B cell (primary cell): Measurements from ENCODE around the gene CD74. TPM values are rescaled to one million over a fixed set of nuclear protein-coding genes. Genes with fewer than 3 reads are reported as not detected.

Experiments used
- ATAC-seq: fragments of 200-7000 bp; cut with Tn5 transposase; one replicate; pipeline ENCODE4 v1.10.0; 2021; ENCODE audit warnings: low read depth, mild to moderate bottlenecking, moderate number of reproducible peaks, moderate library complexity
- CTCF ChIA-PET: fragments of 350-600 bp; sonication (Branson Sonifier 250); formaldehyde crosslinking; loops from one replicate; lab custom pipeline; 2021; ENCODE audit warnings: antibody characterized with exemption, inconsistent platforms; lab: Charles Lee
- POLR2A ChIA-PET: fragments of 350-600 bp; sonication (Branson Sonifier 250); formaldehyde crosslinking; loops from one replicate; lab custom pipeline; 2021; ENCODE audit warnings: antibody characterized with exemption; lab: Charles Lee
- DNase-seq: peaks from one replicate; pipeline ENCODE4 v3.0.0; 2013
- H2AFZ ChIP-seq: 2 replicates; pipeline ENCODE4 v1.6.1; 2012; ENCODE audit warnings: mild to moderate bottlenecking, low read depth, low read length; ENCODE audit not compliant: insufficient read depth, poor library complexity, severe bottlenecking
- H3K27ac ChIP-seq, 2 donors: 1 replicate in 1 of 2; 2 replicates in 1 of 2; pipeline ENCODE4 v1.5.1; 2012 to 2013; ENCODE audit warnings: low read length in 2 of 2, mild to moderate bottlenecking in 2 of 2, moderate library complexity in 1 of 2
- H3K27me3 ChIP-seq, 4 experiments: fragments of 200-600 bp in 1 of 4; sonication (generic) in 1 of 4; replicated peaks in 1 of 4; 1 replicate in 2 of 4; 2 replicates in 2 of 4; pipeline versions ENCODE4 v1.6.1 to v1.7.0; 2013 to 2016; ENCODE audit warnings: low read length in 3 of 4, mild to moderate bottlenecking in 2 of 4, mixed read lengths in 1 of 4, moderate library complexity in 1 of 4; ENCODE audit not compliant: insufficient read depth in 4 of 4, control insufficient read depth in 3 of 4; ENCODE audit errors: control extremely low read depth in 1 of 4
- H3K36me3 ChIP-seq, 2 experiments: replicated peaks in 1 of 2; 1 replicate in 1 of 2; 2 replicates in 1 of 2; pipeline versions ENCODE4 v1.6.1 to v1.7.1; 2013; ENCODE audit warnings: low read length in 1 of 2; ENCODE audit not compliant: insufficient read depth in 2 of 2, control insufficient read depth in 1 of 2; ENCODE audit errors: control extremely low read depth in 1 of 2, extremely low read depth in 1 of 2
- H3K4me1 ChIP-seq, 2 donors: fragments of 200-600 bp in 1 of 2; sonication (generic) in 1 of 2; 1 replicate in 1 of 2; 2 replicates in 1 of 2; pipeline versions ENCODE4 v1.5.1 to v1.6.1; 2013 to 2017; ENCODE audit warnings: low read length in 2 of 2; ENCODE audit not compliant: control insufficient read depth in 2 of 2, insufficient read depth in 2 of 2
- H3K4me2 ChIP-seq: replicated peaks from 2 replicates; pipeline ENCODE3; 2012; ENCODE audit warnings: mild to moderate bottlenecking, low read depth, low read length; ENCODE audit not compliant: poor library complexity, severe bottlenecking
- H3K4me3 ChIP-seq, 5 experiments: fragments of 200-600 bp in 1 of 5; sonication (generic) in 1 of 5; 1 replicate in 3 of 5; 2 replicates in 2 of 5; pipeline versions ENCODE4 v1.5.1 to v1.7.0; 2011 to 2016; ENCODE audit warnings: low read length in 4 of 5, mild to moderate bottlenecking in 4 of 5, low read depth in 2 of 5, control low read depth in 1 of 5, moderate library complexity in 1 of 5; ENCODE audit not compliant: insufficient read depth in 1 of 5; ENCODE audit errors: control extremely low read depth in 1 of 5, extremely low read depth in 1 of 5
- H3K79me2 ChIP-seq: fragments of 200-600 bp; sonication (generic); one replicate; pipeline ENCODE4 v1.6.0; 2016; ENCODE audit warnings: low read length; ENCODE audit not compliant: control insufficient read depth, insufficient read depth
- H3K9ac ChIP-seq: fragments of 200-600 bp; sonication (generic); 2 replicates; pipeline ENCODE4 v1.6.1; 2017; ENCODE audit warnings: mild to moderate bottlenecking, low read length, moderate library complexity
- H3K9me3 ChIP-seq, 3 donors: one replicate each; pipeline versions ENCODE4 v1.6.1 to v1.7.1; 2013; ENCODE audit warnings: low read length in 2 of 3; ENCODE audit not compliant: control insufficient read depth in 2 of 3, insufficient read depth in 1 of 3; ENCODE audit errors: control extremely low read depth in 1 of 3
- H4K20me1 ChIP-seq: 2 replicates; pipeline ENCODE4 v1.6.0; 2012; ENCODE audit warnings: mild to moderate bottlenecking, low read length; ENCODE audit not compliant: insufficient read depth, control insufficient read depth, poor library complexity, severe bottlenecking
- H3K27ac Mint-ChIP-seq: one replicate; pipeline ENCODE4 v1.8.0; 2021; ENCODE audit warnings: mixed read lengths
- H3K27me3 Mint-ChIP-seq: one replicate; pipeline ENCODE4 v1.8.0; 2021; ENCODE audit warnings: mixed read lengths
- H3K4me1 Mint-ChIP-seq: one replicate; pipeline ENCODE4 v1.8.0; 2021; ENCODE audit warnings: mixed read lengths
- H3K4me3 Mint-ChIP-seq: one replicate; pipeline ENCODE4 v1.8.0; 2021; ENCODE audit warnings: mixed read lengths
- H3K9me3 Mint-ChIP-seq: one replicate; pipeline ENCODE4 v1.8.0; 2022; ENCODE audit warnings: mixed read lengths; ENCODE audit not compliant: insufficient read depth
- EZH2 ChIP-seq: IDR thresholded peaks from 2 replicates; pipeline ENCODE4 v1.6.1; 2012; ENCODE audit warnings: borderline replicate concordance, low read depth, mild to moderate bottlenecking, moderate library complexity, low read length; ENCODE audit not compliant: insufficient read depth, poor library complexity, severe bottlenecking
- WGBS: methylation state at CpG from one replicate; pipeline ENCODE4 v1.1.5; 2013; ENCODE audit warnings: missing lambda C conversion rate; ENCODE audit not compliant: insufficient coverage; 5-methylcytosine and 5-hydroxymethylcytosine counted together
- intact Hi-C: fragments of 100-400 bp; cut with micrococcal nuclease; formaldehyde crosslinking; loops from one replicate; pipeline ENCODE4 v1.10.0; 2022
- polyA plus RNA-seq: library from polyadenylated mRNA; depleted of rRNA; stranded (reverse); fragments of >200 nt; gene quantifications from 2 replicates; pipeline ENCODE4 v1.2.3, GENCODE V29; 2012
- total RNA-seq, 2 donors: library from RNA; stranded (reverse); fragments of 120-200 nt in 1 of 2; gene quantifications; 1 replicate in 1 of 2; 2 replicates in 1 of 2; pipeline versions ENCODE4 v1.2.3 to v1.2.4, GENCODE V29; 2013 to 2022
- TF ChIP-seq, protein P1 (sequence below): fragments of 200-600 bp; IDR thresholded peaks from one replicate; pipeline ENCODE4 v1.8.0; 2022; ENCODE audit warnings: antibody characterized with exemption, mild to moderate bottlenecking

The CD74 gene
- total and polyA plus RNA-seq, 2 donors (not counting 1 experiment from before 2014, with no cell fraction given) = 5,670 to 14,307 TPM

DNA sequence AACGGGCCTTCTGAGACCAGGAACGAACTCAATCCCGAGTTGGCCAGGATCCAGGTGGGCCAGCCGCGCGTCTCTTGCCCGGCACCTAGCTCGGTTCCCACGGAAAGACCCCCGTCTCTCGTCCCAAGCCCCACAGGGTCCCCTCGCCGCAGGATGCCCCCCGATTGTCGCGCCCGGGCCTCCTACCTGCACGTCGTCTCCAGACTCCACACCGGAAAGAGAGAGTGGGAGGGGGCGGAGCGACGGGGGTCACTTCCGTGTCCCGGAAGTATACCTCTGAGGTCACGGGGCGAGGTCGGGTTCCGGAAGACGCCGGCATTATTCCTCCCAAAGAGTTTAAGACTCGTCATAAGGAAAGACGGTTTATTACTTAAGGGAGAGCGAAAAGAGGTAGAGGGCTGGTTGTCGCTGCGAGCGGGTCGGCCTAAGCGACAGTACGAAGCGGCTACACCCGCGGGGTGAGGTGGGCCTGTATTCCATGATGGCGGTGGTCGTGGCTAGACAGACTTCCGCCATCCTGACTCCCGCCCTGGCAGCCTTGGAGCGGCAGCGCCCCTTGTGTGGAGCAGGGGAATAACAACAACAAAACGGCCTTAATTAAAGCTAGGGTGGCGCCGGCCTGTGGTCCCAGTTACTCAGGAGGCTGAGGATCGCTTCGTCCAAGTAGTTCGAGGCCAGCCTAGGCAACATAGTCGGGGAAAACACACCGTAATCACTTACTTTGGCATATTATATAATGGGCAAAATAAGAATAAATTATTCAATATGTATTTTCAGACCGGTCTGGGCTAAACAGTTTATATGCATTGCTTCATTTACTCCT lies 37.0 kb upstream of the CD74 start, which contains the start of gene RPS14:
TSS of gene RPS14 (minus strand) at position 223 of the 823 bp plus-strand sequence. CDS start 2,006 bp downstream, outside the sequence.
- peaks cover 30% of the 10 kb centered on the region for H3K4me1 Mint-ChIP-seq
- DNase-seq (peak; percentile 99), ATAC-seq (peak; percentile 94)
- peaks cover 47% of the 10 kb centered on the region for H4K20me1 ChIP-seq
- peak within 1 kb of the TSS; percentile 92 for H3K4me2 ChIP-seq
- H3K36me3 ChIP-seq = peaks cover 2 to 36% of the 10 kb centered on the region in 2 experiments
- H3K4me3 Mint-ChIP-seq = peak within 1 kb of the TSS; percentile 100
- intact Hi-C loops = loop anchor here (1.0 to 10.0 kb wide), 8 partner anchors 13 to 309 kb away; partner anchors contain the start of genes DCTN4 and TCOF1
- H3K9ac ChIP-seq = peak within 1 kb of the TSS; percentile 96
- no peaks in the 10 kb centered on the region for H3K27me3 ChIP-seq
- POLR2A ChIA-PET = interaction anchor here (0.6 to 2.3 kb wide), 18 partner anchors 11 to 307 kb away, joined by 3 to 47 read pairs (median 4); partner anchors contain the start of genes CD74, RBM22 and TCOF1
- H2AFZ ChIP-seq = peak within 1 kb of the TSS; percentile 80
- peaks cover 36% of the 10 kb centered on the region for H3K79me2 ChIP-seq
- peak within 1 kb of the TSS; percentile 100 for H3K27ac Mint-ChIP-seq
- no peaks in the 10 kb centered on the region for H3K9me3 ChIP-seq
- no peaks in the 10 kb centered on the region for H3K9me3 Mint-ChIP-seq
- H3K27ac ChIP-seq = peak within 1 kb of the TSS; percentile 90 to 98
- CTCF ChIA-PET = interaction anchor here (0.7 to 2.9 kb wide), 21 partner anchors 9 to 397 kb away, joined by 3 to 38 read pairs (median 7); partner anchors contain the start of genes CD74, DCTN4, IRGM and RBM22
- no peaks in the 10 kb centered on the region for H3K27me3 Mint-ChIP-seq
- H3K4me3 ChIP-seq = peak within 1 kb of the TSS; percentile 80 to 98 (median 97)
- under 1% methylated on average over 48 of the region's 58 CpGs for WGBS
- TF ChIP-seq, protein P1, sequence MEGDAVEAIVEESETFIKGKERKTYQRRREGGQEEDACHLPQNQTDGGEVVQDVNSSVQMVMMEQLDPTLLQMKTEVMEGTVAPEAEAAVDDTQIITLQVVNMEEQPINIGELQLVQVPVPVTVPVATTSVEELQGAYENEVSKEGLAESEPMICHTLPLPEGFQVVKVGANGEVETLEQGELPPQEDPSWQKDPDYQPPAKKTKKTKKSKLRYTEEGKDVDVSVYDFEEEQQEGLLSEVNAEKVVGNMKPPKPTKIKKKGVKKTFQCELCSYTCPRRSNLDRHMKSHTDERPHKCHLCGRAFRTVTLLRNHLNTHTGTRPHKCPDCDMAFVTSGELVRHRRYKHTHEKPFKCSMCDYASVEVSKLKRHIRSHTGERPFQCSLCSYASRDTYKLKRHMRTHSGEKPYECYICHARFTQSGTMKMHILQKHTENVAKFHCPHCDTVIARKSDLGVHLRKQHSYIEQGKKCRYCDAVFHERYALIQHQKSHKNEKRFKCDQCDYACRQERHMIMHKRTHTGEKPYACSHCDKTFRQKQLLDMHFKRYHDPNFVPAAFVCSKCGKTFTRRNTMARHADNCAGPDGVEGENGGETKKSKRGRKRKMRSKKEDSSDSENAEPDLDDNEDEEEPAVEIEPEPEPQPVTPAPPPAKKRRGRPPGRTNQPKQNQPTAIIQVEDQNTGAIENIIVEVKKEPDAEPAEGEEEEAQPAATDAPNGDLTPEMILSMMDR = peak; percentile 95
- no peak for TF ChIP-seq EZH2
- peaks cover 23 to 32% of the 10 kb centered on the region in 2 donors for H3K4me1 ChIP-seq
